GM18873 (cell line): Measurements from ENCODE around the gene MYOT.

Experiments used
- ATAC-seq: cut with Tn5 transposase; IDR thresholded peaks from one replicate; pipeline ENCODE4 v1.9.1; 2021; ENCODE audit warnings: mild to moderate bottlenecking, moderate library complexity, moderate number of reproducible peaks; ENCODE audit not compliant: unreplicated experiment, low FRiP score

The MYOT gene, protein sequence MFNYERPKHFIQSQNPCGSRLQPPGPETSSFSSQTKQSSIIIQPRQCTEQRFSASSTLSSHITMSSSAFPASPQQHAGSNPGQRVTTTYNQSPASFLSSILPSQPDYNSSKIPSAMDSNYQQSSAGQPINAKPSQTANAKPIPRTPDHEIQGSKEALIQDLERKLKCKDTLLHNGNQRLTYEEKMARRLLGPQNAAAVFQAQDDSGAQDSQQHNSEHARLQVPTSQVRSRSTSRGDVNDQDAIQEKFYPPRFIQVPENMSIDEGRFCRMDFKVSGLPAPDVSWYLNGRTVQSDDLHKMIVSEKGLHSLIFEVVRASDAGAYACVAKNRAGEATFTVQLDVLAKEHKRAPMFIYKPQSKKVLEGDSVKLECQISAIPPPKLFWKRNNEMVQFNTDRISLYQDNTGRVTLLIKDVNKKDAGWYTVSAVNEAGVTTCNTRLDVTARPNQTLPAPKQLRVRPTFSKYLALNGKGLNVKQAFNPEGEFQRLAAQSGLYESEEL

DNA sequence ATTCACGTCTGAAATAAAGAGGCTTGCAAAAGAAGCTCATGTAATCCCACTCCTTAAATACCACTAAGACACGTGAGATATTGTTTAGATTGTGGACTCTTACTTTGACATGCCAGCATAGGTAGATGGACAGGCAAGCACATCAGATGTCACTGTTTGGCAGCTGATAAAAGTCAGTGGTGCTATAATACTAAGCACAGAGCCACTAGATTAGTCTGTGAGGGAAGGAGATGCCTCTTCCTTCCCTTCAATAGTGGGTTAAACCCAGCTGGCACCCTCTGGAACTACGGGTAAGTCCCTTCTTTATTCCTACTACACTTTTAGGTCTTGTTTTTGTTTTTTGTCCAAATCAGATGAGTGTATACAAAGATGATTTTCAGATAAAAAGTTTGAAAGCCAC is at the start of gene MYOT:
Gene MYOT (plus strand): TSS at position 197 of the 400 bp plus-strand sequence. CDS start 2,792 bp downstream, outside the sequence.
- no peak for ATAC-seq

DNA sequence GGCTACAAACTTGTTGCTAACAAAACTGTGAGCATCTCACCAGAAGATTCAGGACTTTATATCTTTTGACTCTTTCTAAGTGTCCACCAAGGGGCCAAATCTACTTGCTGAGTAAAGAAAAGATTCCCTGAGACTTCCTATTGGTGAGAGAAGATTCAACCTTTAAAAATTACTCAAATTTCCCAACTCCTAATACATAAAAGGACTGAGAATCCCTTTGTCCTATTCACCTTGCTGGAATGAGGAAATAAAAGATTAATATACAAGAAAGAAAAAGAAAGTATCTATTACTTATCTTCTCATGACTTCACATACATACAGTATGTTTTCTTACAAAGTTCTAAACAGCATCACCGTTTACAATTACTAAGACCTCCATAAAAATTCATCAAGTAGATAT is 47.9 kb upstream of the MYOT start:
- ATAC-seq: no peak

DNA sequence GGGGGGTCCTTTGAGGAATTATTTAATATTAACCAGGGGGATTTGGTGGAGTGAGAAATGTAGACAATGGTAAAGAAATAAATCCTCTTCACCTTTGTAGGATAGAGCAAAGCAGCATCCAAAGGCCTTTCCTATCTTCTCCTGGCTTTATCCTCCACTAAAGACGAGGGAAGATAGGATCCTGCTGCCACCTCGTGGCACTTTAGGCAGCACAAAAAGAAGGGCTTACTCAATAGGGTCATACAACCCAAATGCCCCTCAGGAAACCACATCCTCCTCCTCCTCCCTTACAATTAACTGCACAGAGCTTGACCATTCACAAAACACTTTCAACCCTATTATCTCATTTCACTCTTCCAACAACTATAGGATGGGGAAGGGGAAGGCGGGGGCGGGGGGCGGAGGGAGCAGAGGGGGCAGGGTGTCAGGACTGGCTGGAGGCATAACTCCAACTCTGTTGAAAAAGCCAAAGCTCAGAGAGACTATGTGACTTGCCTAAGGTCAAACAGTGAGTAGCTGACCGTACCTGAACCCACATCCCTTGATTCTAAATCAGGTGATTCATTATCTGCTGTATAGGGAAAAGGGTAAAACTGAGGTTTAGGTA is 45.4 kb upstream of the MYOT start:
- ATAC-seq: no peak

DNA sequence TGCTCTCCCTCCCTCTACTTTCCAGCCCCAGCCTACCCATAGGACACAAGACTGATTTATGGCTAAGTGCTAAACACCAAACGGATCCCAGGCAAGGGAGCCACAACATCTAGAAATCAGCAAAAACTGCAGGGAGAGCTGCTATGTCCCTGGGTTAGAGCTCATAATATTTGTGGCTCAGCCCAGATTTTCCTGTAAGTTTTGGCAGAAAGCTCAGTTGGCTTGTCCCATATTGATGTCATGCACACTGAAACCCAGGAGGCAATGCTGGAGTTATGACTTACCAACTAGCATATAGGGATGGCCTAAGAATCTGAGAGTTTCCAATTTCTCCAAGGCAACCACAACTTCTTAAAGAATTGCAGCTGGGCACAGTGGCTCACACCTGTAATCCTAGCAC is 44.7 kb upstream of the MYOT start:
- ATAC-seq: no peak

DNA sequence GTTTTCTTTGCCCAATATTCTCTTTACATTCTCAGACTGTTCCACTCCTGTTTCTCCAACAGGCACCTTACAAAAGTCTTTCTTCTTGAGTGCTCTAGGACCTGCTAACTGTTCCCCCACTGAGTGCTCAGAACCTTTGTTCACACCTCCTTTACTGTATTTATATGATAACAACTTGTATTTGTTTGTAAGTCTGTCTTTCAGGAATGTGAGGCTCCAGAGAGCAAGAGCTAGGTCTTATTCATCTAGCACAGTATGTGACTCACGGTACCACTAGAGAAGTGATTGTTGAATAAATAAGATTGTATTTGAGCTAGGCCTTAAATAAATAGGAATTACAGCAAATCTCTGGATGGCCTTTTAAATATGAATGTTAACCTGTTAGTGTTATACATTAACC is 42.5 kb upstream of the MYOT start:
- ATAC-seq: no peak

DNA sequence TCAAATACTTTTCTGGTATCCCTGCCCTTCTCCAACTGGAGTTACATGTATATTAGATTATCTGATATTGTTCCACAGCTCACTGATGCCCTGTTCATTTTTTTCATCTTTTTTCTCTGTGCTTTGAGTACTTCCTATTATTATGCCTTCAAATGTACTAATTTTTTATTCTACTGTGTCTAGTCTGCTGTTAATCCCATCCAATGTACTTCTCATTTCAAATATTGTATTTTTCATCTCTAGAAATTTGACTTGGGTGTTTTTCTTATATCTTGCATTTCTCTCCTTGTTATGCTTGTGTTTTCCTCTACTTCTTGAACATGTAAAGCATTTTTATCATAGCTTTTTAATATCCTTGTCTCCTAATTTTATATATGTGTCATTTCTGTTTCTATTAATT is 41.6 kb upstream of the MYOT start:
- ATAC-seq: no peak

DNA sequence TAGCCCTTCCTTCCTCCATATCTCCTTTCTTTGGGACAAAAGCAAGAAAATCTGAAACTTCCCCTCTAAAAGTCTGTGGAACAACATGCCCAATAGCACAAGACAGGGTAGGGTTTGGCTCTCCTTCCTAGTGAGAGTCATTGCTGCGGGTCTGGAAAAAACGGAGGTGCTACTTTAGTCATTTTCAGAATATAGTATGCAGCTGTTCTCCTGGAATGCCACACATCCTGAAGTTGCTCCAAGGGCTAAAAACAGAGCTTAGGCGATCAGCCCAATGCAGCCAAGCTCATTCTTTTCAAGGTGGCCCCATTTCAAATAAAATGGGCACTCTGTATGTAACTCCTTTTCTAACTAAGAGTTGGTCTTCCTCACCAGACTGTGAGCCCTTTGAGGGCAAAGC is 39.5 kb upstream of the MYOT start:
- no peak for ATAC-seq

DNA sequence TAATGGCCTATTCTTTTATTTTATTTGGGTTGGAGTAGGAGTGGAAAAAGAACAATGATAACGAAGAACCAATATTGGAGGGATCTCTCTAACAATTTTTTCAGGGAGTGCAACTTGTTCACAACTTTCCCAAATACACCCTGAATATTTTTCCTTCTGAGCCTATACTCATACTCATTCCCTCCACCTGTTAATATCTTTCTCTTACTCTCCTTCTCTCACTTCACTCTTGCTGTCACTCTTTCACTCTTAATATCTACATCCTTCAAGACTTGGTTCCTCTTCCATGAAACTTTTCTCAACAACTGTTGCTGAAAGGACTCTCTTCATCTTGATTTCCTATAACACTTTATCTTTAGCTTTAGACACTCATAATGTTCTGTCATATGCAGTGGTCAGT is 39.0 kb upstream of the MYOT start:
- ATAC-seq: no peak

DNA sequence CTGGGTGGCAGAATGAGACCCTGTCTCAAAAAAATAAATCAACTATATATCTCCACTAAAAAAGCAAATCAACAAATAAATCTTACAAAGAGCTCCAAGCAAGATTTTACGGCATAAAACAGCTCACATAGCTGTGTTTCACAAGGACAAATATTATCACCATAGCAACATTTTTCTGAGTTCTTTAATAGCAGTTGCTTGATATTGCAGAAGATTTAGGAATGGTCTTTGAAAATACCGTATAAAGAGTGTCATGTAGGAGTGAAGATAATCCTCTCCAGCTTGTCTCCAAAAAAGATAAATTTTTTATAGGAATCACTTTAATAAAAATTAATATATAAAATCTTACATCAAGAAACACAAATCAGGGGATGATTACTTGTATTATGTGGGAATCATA is 36.6 kb upstream of the MYOT start:
- ATAC-seq: no peak

DNA sequence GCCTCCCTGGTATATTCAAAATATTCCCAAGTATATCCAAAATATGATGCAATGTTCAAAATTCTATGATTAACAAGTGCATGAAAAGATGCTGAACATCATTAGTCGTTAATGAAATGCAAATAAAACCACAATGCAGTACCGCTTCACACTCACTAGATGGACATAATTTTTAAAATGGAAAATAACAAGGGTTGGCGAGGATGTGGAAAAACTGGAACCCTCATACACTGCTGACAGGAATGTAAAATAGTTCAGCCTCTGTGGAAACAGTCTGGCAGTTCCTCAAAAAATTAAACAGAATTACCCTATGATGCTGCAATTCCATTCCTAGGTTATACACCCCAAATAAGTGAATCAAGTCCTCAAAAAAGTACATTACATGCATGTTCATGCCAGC is 36.1 kb upstream of the MYOT start:
- ATAC-seq: no peak

DNA sequence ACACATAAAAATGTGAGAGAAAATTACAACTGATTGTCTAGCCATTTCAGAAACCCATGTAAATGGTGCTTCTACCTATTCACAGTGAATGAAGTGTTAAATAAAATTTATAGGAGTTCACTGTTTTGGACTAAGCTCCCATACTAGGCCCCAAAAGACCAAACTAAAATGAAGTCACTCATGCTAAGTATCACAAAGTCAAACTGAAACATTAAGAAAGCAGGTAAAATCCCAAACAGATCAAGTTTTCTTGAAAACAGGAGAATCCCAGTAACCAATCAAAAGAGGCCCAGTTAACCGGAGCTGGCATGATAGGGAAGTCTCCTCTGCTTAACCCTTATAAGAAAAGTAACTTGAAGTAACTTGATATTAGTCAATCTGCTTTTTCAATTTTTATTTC is 35.2 kb upstream of the MYOT start:
- no peak for ATAC-seq

DNA sequence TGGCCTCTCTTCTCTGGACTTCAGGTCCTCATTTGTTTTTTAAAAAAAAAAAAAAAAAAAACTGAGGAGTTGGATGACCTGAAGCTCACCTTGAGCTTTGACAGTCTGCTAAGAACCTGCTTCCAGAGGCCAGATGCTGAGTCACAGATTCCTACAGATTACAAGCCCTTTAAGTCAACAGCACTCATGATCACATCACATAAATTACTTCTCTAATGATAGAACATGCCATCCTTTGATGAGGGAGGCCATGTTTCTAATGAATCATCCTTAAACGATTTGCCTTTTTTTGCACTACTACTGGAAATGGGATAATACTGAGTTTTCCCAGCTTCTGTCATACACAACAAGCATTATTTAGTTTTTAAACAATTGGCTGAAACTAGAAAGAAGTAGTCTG is 34.2 kb upstream of the MYOT start:
- no peak for ATAC-seq

DNA sequence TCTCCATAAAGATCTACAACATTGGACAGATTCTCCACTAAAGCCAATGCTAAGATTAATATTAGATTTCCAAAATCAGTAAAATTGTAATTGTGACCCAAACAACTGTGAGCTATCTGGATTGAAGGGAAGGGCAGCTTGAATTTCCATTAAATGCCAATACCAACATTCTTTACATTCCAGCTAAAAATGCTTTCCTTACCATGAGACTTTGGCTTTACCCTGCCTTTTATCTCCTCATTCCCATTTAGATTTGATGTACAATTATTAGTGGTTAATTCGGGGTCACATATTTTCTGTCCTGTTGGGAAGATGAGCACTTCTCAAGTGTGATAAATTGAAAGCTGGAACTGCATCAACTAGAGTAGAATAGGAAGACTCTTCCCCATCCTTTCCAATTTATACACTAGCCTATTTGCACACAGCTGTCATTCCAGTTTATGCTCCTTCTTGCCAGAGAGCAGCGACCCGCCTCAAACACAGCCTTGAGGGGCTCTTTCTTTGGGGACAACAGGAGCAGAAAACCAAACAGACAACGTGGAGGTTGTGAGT is 33.1 kb upstream of the MYOT start:
- no peak for ATAC-seq

DNA sequence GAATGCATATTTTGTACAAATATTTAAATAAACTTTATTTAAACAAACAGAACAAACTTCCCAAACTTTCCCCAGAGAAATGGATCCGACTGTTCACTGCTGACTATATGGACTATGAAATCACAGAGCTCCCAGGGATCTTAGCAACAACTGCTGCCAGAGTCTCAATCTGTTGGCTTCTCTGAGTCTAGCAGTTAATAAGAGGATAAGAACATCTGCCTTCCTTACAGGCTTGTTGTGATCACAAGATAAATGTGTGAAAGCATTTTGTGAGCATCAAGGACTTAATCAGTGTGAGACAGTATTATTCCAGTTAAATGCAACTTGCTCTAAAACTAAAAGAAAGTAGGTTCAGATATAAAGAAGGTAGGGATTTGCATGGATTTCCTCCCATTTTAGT is 31.4 kb upstream of the MYOT start:
- no peak for ATAC-seq

DNA sequence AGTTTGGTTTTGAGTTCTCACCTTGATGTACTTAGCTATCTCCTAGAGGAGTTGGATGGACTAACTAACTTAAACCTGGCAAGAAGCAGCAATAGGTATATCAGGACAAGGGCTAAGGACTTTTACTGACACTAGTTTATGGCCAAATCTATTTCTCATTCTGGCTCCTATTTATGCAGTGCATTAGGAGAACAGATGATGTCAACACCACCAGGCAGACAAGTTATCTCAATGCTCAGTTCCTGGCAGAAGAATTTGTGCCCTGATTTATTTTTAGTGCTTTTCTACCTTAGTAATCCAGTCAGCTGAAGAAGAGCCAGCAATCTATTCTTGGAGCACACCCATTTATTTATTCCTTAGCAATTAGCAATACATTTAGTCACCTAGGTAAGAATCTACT is 30.7 kb upstream of the MYOT start:
- ATAC-seq: no peak

DNA sequence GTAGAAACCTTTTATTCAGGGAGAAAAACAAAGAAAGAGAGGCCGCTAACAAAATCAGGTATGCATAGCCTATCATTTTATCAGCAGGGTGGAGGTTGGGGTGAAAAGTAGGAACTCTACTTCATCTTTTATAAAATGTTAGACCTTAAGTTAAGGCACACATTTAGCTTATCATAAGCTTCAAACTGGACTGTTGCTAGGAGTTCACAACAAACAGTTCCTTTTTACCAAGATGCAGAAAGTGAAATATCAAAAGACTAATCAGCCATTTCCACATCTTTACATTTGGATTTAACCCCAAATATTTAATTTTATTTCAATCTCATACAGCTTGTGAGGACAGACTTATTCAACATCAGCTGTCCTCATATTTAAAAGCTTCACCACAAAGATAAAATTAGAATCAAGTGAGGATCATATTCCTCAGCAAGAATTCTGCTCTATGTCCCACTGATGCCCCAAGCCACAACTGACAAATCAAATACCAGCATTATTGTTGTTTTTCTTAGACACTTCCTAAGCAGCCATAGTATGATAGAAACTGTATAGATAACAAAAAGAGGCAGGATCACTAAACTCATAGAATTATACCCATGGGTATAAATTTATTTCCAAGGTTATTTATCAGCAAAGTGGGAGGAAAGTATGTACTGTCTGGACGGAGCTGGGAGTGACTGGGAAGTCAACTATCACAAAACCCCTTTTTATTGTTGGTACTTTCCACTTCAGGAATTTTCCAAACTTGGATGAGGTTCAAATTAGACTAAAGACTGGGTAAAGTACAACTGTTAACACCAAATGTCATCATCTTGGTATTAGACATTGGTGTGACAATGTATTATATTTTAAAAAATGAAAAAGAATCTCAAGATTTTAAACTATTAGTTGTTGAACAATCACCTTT is 29.9 kb upstream of the MYOT start:
- no peak for ATAC-seq

DNA sequence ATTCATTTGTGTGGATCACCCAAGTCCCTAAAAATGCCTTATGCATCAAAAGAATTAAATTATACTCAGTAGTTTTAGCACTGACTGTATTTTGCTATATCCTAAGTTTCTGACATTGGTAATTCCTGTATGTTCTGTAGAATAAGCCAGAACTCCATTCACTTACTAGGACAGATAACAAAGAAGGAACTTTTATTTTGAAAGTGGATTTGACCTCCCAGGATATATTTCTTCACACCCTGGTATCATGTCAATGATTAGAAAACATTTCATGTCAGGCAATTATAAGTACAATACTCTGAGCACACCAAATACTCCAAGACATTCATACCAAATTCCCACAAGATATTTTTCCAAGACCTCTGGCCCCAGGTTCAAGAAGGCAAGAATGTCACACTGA is 28.7 kb upstream of the MYOT start:
- ATAC-seq: no peak

DNA sequence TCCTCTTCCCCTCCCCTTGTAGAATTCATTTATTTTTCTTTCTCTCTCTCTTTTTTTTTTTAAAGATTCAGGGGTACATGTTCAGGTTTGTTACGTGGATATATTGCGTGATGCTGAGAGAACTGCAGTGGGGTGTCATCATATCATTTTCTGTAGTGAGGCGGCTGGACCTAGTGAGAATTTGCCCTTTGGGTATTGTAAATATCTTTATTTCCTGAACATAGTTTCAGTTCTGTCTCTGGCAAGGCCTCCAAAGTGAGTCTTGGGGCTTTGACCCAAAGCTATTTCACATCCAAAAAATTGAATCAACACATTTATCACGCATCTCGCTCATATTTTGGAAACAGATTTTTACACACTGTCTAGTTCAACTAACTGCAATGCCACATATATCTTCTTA is 25.4 kb upstream of the MYOT start:
- ATAC-seq: no peak

DNA sequence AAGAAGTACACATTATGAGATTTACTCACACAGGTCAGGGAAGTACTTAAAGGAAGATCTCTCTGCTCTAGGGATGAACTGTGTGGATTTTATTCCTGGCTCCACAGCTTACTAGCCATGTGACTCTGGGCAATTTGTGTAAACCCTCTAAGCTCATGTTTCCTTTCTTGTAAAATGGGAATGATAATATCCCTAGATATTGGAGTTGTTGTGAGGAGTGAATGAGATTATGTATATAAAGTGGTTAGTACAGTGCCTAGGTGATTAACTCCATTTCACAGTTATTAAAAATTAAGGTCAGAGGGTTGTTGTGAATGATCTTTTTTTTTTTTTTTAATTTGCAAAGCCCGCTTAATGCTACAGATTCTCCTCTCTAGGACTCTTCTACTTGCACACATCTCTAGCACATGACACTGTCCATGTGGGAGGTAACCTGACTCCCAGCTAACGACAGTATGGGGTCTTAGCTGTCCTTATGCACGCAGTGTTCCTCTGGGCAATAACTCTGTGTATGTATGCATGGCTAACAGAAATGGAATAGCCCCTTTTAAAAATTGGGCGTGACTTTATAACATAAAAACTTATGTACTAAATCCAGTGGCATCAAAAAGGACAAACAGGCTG is 23.9 kb upstream of the MYOT start:
- no peak for ATAC-seq

DNA sequence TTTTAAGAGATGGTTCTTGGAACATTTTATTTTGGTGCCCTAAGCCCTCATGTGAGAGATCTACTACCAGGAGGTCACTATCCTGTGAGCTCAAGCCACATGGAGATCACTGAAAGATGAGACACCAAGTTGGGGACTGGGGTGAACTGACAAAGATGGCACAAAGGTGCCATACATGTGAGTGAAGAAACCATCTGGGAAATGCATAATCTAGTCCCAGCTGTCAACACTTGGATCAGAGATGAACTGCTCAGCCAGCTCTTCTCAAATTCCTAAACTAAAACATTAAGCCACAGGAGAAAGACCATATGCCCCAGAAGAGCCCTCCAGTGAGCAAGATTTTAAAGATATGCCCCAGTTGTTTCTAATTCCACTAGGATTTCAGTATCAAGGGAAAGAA is 22.2 kb upstream of the MYOT start:
- ATAC-seq: no peak
